Ectodermal cell (in vitro differentiated cells): ENCODE results near the gene NEK1.
A peak's percentile ranks its signal among the peaks of the same experiment; 100 is the strongest.
"Not testable (repeated sequence)": the region's sequence is repeated elsewhere in the genome, so short reads cannot be mapped to it uniquely, and the experiment has no call there.

Source experiments
- H3K27ac ChIP-seq: 2 replicates; pipeline ENCODE4 v1.7.0; 2013; ENCODE audit warnings: mild to moderate bottlenecking, low read depth, low read length; ENCODE audit not compliant: insufficient read depth, poor library complexity, severe bottlenecking
- H3K27me3 ChIP-seq: 2 replicates; pipeline ENCODE4 v1.7.0; 2013; ENCODE audit warnings: mild to moderate bottlenecking, low read length; ENCODE audit not compliant: insufficient read depth, control insufficient read depth, poor library complexity, severe bottlenecking
- H3K36me3 ChIP-seq: one replicate; pipeline ENCODE4 v1.7.0; 2013; ENCODE audit warnings: low read length; ENCODE audit not compliant: control insufficient read depth, insufficient read depth
- H3K4me1 ChIP-seq: one replicate; pipeline ENCODE4 v1.7.0; 2013; ENCODE audit warnings: low read length; ENCODE audit not compliant: control insufficient read depth, insufficient read depth
- H3K4me3 ChIP-seq: 2 replicates; pipeline ENCODE4 v1.7.0; 2013; ENCODE audit warnings: low read depth, low read length, control low read depth; ENCODE audit not compliant: insufficient read depth
- H3K9me3 ChIP-seq: 2 replicates; pipeline ENCODE4 v1.7.0; 2013; ENCODE audit warnings: mild to moderate bottlenecking, low read length, moderate library complexity; ENCODE audit not compliant: control insufficient read depth
- WGBS, 2 experiments: methylation state at CpG; one replicate each; pipeline ENCODE4 v1.1.7; 2013; ENCODE audit warnings: missing lambda C conversion rate in 2 of 2; 5-methylcytosine and 5-hydroxymethylcytosine counted together

The NEK1 gene

GRCh38 chr4:169626331-169627282, 14.2 kb upstream of the NEK1 start:
- peaks cover 6% of the 10 kb centered on the region for H3K4me1 ChIP-seq
- H3K27me3 ChIP-seq: no peaks in the 10 kb centered on the region
- no peak overlapping the region for H3K4me3 ChIP-seq
- H3K27ac ChIP-seq: peak overlapping the region; percentile 16
- WGBS, 2 experiments: 97 to 98% methylated on average over 5 to 6 of the region's 6 CpGs
- H3K9me3 ChIP-seq: no peaks in the 10 kb centered on the region
- no peaks in the 10 kb centered on the region for H3K36me3 ChIP-seq

- Histone ChIP-seq H3K9me3 (no peaks in the 10 kb centered on the region), H3K4me1 (peaks cover 10% of the 10 kb centered on the region), H3K27ac (no peak overlapping the region), H3K27me3 (no peaks in the 10 kb centered on the region), H3K36me3 (no peaks in the 10 kb centered on the region), H3K4me3 (no peak overlapping the region)
- WGBS, 2 experiments: 96% methylated on average over 5 of the region's 5 CpGs
Measured at GRCh38 chr4:169625886-169626285, 13.5 kb upstream of the NEK1 start.

GRCh38 chr4:169624012-169624411, 11.6 kb upstream of the NEK1 start:
- H3K36me3 ChIP-seq, H3K4me1 ChIP-seq, H3K27me3 ChIP-seq, H3K9me3 ChIP-seq, H3K27ac ChIP-seq, H3K4me3 ChIP-seq: not testable (repeated sequence)
- WGBS, 2 experiments: 85 to 93% methylated on average over 6 of the region's 6 CpGs

- Histone ChIP-seq H3K27me3 (no peaks in the 10 kb centered on the region), H3K9me3 (no peaks in the 10 kb centered on the region), H3K36me3 (no peaks in the 10 kb centered on the region), H3K4me3 (no peak overlapping the region), H3K27ac (no peak overlapping the region), H3K4me1 (peaks cover 10% of the 10 kb centered on the region)
- 79 to 87% methylated on average over 4 of the region's 4 CpGs for WGBS, 2 experiments
Measured at GRCh38 chr4:169622566-169622965, 10.2 kb upstream of the NEK1 start.

- Histone ChIP-seq H3K4me3 (peak overlapping the region; percentile 77), H3K36me3 (no peaks in the 10 kb centered on the region), H3K27me3 (no peaks in the 10 kb centered on the region), H3K27ac (no peak overlapping the region), H3K4me1 (peaks cover 10% of the 10 kb centered on the region), H3K9me3 (no peaks in the 10 kb centered on the region)
- WGBS, 2 experiments: 51 to 65% methylated on average over 5 of the region's 6 CpGs
Measured at GRCh38 chr4:169621731-169622492, 9.5 kb upstream of the NEK1 start.

- H3K36me3 ChIP-seq: no peaks in the 10 kb centered on the region
- peak overlapping the region; percentile 94 for H3K27ac ChIP-seq
- H3K9me3 ChIP-seq: no peaks in the 10 kb centered on the region
- WGBS, 2 experiments: 2% methylated on average over 13 to 14 of the region's 14 CpGs
- peak overlapping the region; percentile 77 for H3K4me3 ChIP-seq
- H3K4me1 ChIP-seq: peaks cover 10% of the 10 kb centered on the region
- no peaks in the 10 kb centered on the region for H3K27me3 ChIP-seq
Measured at GRCh38 chr4:169620880-169621248, 8.5 kb upstream of the NEK1 start.

GRCh38 chr4:169619958-169620879, 7.8 kb upstream of the NEK1 start, which contains the start of gene CLCN3:
Gene CLCN3 (plus strand): TSS chr4:169620578. CDS start chr4:169635929, 15,351 bp downstream.
- Histone ChIP-seq H3K27ac (peak within 1 kb of the TSS; percentile 94), H3K36me3 (no peaks in the 10 kb centered on the region), H3K27me3 (no peaks in the 10 kb centered on the region), H3K4me3 (peak within 1 kb of the TSS; percentile 77), H3K9me3 (no peaks in the 10 kb centered on the region), H3K4me1 (peaks cover 10% of the 10 kb centered on the region)
- WGBS, 2 experiments: 0% methylated on average over 67 of the region's 67 CpGs

- peak overlapping the region; percentile 84 for H3K27ac ChIP-seq
- no peaks in the 10 kb centered on the region for H3K36me3 ChIP-seq
- peaks cover 10% of the 10 kb centered on the region for H3K4me1 ChIP-seq
- no peaks in the 10 kb centered on the region for H3K9me3 ChIP-seq
- peak overlapping the region; percentile 77 for H3K4me3 ChIP-seq
- 4 to 9% methylated on average over 11 to 12 of the region's 12 CpGs for WGBS, 2 experiments
- no peaks in the 10 kb centered on the region for H3K27me3 ChIP-seq
Measured at GRCh38 chr4:169619518-169619957, 7.2 kb upstream of the NEK1 start.

GRCh38 chr4:169618986-169619385, 6.6 kb upstream of the NEK1 start:
- Histone ChIP-seq H3K36me3 (no peaks in the 10 kb centered on the region), H3K4me3 (no peak overlapping the region), H3K27ac (no peak overlapping the region), H3K27me3 (no peaks in the 10 kb centered on the region), H3K9me3 (no peaks in the 10 kb centered on the region), H3K4me1 (peaks cover 10% of the 10 kb centered on the region)
- 90 to 95% methylated on average over 4 of the region's 4 CpGs for WGBS, 2 experiments
